Epithelial cell of proximal tubule (primary cell): Measurements from ENCODE around the gene S1PR3. TPM values are rescaled to one million over a fixed set of nuclear protein-coding genes. Genes with fewer than 3 reads are reported as not detected.

Source experiments
- DNase-seq: peaks from one replicate; pipeline ENCODE4 v3.0.0-alpha.2; 2011; ENCODE audit warnings: low read depth
- H3K4me3 ChIP-seq: 2 replicates; pipeline ENCODE4 v1.5.1; 2011; ENCODE audit warnings: low read depth, mild to moderate bottlenecking, low read length
- total RNA-seq: library from RNA; depleted of rRNA; stranded (reverse); fragments of >200 nt; gene quantifications from 2 replicates; pipeline ENCODE4 v1.2.3, GENCODE V29; 2015
- TF ChIP-seq, protein P1 (sequence below): conservative IDR thresholded peaks from 2 replicates; pipeline ENCODE4 v1.5.1; 2012; ENCODE audit warnings: low read depth, mild to moderate bottlenecking, low read length

S1PR3 gene
- total RNA-seq, 1 donor from 2014 or later: 2.6 TPM

DNA sequence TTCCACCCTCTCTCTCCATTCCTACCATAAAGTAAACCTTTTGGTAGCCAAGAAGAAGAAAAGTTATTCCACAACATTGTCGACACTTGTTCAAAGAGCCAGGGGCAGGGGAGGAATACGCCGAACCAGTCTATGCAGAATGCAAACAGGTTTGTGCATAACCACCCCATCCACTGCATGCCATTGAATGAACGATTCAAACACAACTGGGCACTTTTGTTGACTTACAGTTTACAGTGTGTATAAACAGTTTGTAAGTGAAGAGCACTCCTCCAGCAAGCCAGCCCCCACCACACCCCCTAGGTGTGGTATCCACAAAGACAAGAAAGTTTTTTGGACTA, 6.8 kb upstream of the S1PR3 start:
- H3K4me3 ChIP-seq: no peak overlapping the region
- TF ChIP-seq, protein P1, sequence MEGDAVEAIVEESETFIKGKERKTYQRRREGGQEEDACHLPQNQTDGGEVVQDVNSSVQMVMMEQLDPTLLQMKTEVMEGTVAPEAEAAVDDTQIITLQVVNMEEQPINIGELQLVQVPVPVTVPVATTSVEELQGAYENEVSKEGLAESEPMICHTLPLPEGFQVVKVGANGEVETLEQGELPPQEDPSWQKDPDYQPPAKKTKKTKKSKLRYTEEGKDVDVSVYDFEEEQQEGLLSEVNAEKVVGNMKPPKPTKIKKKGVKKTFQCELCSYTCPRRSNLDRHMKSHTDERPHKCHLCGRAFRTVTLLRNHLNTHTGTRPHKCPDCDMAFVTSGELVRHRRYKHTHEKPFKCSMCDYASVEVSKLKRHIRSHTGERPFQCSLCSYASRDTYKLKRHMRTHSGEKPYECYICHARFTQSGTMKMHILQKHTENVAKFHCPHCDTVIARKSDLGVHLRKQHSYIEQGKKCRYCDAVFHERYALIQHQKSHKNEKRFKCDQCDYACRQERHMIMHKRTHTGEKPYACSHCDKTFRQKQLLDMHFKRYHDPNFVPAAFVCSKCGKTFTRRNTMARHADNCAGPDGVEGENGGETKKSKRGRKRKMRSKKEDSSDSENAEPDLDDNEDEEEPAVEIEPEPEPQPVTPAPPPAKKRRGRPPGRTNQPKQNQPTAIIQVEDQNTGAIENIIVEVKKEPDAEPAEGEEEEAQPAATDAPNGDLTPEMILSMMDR: no peak
- no peak for DNase-seq

DNA sequence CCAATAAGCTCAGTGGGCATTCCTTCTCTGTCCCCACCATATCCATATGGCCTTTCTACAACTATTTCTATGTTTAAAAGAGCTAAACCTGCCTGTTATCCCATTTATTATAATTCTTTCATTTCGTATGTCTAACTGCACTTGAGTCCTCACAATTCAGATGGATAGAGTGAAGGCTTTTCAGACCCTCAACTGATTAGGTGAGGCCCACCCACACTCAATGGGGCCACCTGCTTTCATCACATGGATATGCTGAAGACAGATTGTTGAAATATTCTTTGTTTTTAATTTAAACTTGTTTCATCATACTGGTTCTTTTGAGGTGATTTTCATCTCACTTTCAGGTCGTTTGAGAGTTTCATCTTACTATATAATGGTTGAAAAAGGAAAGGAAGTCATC, 5.7 kb upstream of the S1PR3 start:
- no peak for DNase-seq
- H3K4me3 ChIP-seq: no peak overlapping the region
- TF ChIP-seq, protein P1: no peak

DNA sequence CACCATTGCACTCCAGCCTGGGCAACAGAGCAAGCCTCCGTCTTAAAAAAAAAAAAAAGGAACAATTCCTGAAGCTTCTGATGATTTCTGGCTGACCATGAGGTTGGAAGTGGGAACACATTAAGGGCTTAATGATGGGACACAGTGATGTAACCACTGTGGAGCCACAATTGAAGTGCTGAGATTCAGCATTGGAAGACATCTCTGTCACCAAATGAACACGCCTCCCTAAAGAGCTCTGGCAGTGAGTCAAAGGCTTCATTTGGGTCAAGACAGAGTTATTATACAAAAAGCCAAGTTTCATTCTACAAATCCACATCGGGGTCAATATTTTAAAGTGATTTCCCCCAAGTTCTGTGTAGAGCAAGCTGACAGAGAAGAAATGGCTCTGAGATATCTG, 4.5 kb upstream of the S1PR3 start:
- H3K4me3 ChIP-seq: no peak overlapping the region
- TF ChIP-seq, protein P1: no peak
- no peak for DNase-seq

DNA sequence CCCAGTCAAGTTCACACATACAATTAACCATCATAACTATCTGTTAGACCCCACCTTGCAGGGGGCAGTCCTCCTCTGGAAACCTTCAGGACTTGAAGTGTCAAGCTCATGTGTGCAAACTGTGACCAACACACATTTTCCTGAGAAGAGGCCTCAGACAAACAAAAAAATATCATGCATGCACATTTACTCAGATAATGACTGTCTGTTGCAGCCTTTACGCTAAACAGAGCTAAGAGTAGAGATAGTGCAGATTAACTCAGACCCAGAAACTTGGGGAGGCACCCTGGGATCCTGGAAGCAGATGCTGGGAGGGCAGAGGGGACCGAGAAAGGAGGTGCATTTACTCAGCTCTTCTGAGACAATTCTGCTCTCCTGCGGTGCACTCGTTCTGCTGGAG, 3.6 kb upstream of the S1PR3 start:
- no peak overlapping the region for H3K4me3 ChIP-seq
- TF ChIP-seq, protein P1: no peak
- DNase-seq: no peak

DNA sequence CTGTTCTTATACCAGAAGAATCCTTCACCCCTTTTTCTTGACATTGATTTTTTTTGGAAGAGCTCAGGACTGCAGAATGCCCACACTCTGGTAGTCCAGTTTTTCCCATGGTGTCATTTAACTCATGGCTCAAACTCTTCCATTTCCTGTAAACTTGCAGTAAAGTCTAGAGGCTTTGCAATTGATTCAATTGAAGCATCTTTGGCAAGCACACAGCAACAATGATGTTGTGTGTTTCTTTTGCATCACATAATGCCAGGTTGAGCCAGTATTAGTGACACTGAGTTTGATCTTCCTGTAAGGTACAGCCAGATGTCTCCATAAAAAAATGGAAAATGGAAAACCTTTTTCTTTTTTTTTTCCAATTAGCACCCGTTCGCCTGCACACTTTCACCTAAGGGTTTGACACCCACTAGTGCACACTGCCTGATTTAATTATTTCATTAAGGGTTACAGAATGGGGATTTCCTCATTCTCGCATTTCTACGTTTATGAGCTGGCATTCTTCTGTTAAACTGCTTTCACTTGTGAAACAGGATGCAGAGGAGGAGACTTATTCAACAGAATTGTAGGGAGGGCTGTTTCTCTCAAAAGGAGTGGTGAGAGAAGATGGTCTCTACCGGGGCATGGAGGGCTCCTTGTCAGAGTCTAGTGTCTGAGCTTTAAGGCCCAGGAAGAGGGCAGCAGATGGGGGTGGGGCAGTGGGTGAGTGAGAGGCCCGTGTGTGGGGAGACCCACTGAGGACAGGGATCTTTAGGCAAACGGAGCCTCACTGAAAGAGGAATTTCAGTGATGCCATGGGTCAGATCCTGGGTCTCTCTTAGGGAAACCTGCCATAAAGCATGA, 2.2 kb upstream of the S1PR3 start:
- TF ChIP-seq, protein P1: no peak
- DNase-seq: peak; percentile 70
- no peak overlapping the region for H3K4me3 ChIP-seq

DNA sequence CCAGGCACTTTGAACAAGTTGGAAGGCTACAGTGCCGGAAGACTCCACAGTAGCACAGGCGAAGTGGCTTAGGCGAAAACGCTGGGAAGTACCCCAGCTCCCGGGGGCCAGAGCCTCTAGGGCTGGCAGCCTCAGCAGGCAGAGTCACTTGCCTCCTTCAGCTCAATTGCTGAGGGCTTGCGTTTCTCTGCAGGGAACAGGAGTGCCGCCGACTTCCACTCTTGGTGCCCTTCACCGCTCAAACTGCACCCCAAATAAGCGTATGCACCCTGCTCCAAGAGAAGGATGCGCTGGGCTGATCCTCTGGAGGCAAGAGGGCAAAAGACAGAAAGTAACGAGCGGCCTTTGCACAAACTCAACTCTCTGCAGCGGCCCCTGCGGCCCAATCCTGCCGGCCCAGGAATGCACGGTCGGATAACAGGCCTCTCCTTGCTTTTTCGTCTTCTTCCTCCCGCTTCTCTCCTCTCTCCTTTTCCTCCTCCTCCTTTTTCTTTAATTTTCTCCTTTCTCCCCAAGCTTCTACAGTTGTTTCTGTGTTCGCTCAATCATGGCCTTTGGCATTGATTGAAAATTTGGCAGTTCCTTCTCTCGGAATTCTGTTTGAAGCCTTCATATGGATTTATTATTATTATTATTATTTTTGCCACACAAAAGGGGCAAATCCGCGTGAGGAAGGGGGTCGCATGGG, 1.1 kb upstream of the S1PR3 start:
- no peak overlapping the region for H3K4me3 ChIP-seq
- TF ChIP-seq, protein P1: no peak
- DNase-seq: no peak

DNA sequence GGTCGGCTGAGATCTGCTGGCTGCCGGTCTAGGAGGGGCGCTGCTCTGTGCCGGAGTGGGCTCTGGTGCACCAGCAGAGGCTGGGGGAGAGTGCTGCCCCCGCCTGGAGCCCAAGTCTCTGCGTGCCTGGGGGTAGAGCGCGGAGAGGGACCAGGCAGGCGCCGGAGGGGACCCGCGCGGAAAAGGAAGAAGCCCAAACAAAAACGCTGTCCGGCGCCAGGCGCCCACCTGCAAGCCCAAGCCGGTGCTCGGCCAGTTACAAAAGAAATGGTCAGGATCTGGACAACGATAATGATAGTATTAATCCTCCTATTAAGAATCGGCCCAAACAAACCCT, 571 bp upstream of the S1PR3 start:
- DNase-seq: no peak
- TF ChIP-seq, protein P1: no peak
- peak overlapping the region; percentile 67 for H3K4me3 ChIP-seq
